CD4-positive, CD25-positive, alpha-beta regulatory T cell (primary cell): ENCODE measurements around the gene GRIK4. TPM values are rescaled to one million over a fixed set of nuclear protein-coding genes. Genes with fewer than 3 reads are reported as not detected.

Experiments used
- ATAC-seq, 2 donors: fragments of 150-1000 bp; cut with Tn5 transposase; one replicate each; pipeline ENCODE4 v1.10.0; 2021; ENCODE audit warnings: low read depth in 2 of 2, moderate number of reproducible peaks in 2 of 2, moderate library complexity in 1 of 2
- DNase-seq, 3 donors: peaks; one replicate each; pipeline versions ENCODE4 v3.0.0 to v3.0.0-alpha.2; 2012 to 2022; ENCODE audit warnings: mixed read lengths in 1 of 3
- H3K27ac ChIP-seq: one replicate; pipeline ENCODE4 v1.7.0; 2013; ENCODE audit warnings: mild to moderate bottlenecking, low read length; ENCODE audit not compliant: insufficient read depth, poor library complexity, severe bottlenecking
- H3K27me3 ChIP-seq: one replicate; pipeline ENCODE4 v1.7.0; 2013; ENCODE audit warnings: low read length; ENCODE audit not compliant: control insufficient read depth, insufficient read depth
- H3K36me3 ChIP-seq: one replicate; pipeline ENCODE4 v1.7.0; 2013; ENCODE audit warnings: mild to moderate bottlenecking, low read length, moderate library complexity; ENCODE audit not compliant: control insufficient read depth, insufficient read depth
- H3K4me1 ChIP-seq: 2 replicates; pipeline ENCODE4 v1.7.0; 2013; ENCODE audit warnings: mild to moderate bottlenecking, low read length; ENCODE audit not compliant: insufficient read depth, control insufficient read depth, poor library complexity, severe bottlenecking
- H3K4me3 ChIP-seq: one replicate; pipeline ENCODE4 v1.7.0; 2013; ENCODE audit warnings: low read depth, mild to moderate bottlenecking, low read length, moderate library complexity
- H3K9me3 ChIP-seq, 2 experiments: 1 replicate in 1 of 2; 2 replicates in 1 of 2; pipeline ENCODE4 v1.7.0; 2013; ENCODE audit warnings: low read length in 2 of 2, mild to moderate bottlenecking in 1 of 2, moderate library complexity in 1 of 2; ENCODE audit not compliant: control insufficient read depth in 2 of 2
- H3K27ac Mint-ChIP-seq, 3 donors: one replicate each; pipeline ENCODE4 v1.8.0; 2020 to 2022; ENCODE audit warnings: mild to moderate bottlenecking in 3 of 3, mixed read lengths in 3 of 3, moderate library complexity in 2 of 3
- H3K27me3 Mint-ChIP-seq: one replicate; pipeline ENCODE4 v1.8.0; 2022; ENCODE audit warnings: mild to moderate bottlenecking, mixed read lengths
- H3K36me3 Mint-ChIP-seq: one replicate; pipeline ENCODE4 v1.8.0; 2020; ENCODE audit warnings: mixed read lengths
- H3K4me1 Mint-ChIP-seq, 4 donors: one replicate each; pipeline ENCODE4 v1.8.0; 2020 to 2022; ENCODE audit warnings: mixed read lengths in 4 of 4, mild to moderate bottlenecking in 1 of 4
- H3K4me3 Mint-ChIP-seq, 4 donors: one replicate each; pipeline ENCODE4 v1.8.0; 2020 to 2022; ENCODE audit warnings: mild to moderate bottlenecking in 4 of 4, mixed read lengths in 4 of 4, moderate library complexity in 3 of 4
- H3K9me3 Mint-ChIP-seq, 7 donors: one replicate each; pipeline ENCODE4 v1.8.0; 2020 to 2022; ENCODE audit warnings: mixed read lengths in 7 of 7, mild to moderate bottlenecking in 3 of 7, moderate library complexity in 2 of 7
- polyA plus RNA-seq, 4 donors: library from polyadenylated mRNA; unstranded; fragments of 300-500 nt; fragmentation: Illumina TruSeq; gene quantifications; one replicate each; pipeline ENCODE4 v1.2.3, GENCODE V29; 2021
- total RNA-seq: library from RNA; stranded (reverse); gene quantifications from one replicate; pipeline ENCODE4 v1.2.3, GENCODE V29; 2022

Gene GRIK4
- total and polyA plus RNA-seq, 5 donors from 2014 or later: not detected

GRCh38 chr11:120805960-120806555 is 294.5 kb downstream of the GRIK4 start:
- H3K27ac Mint-ChIP-seq: no peak overlapping the region
- peaks cover 0 to 2% (median 0%) of the 10 kb centered on the region in 7 donors for H3K9me3 Mint-ChIP-seq
- no peaks in the 10 kb centered on the region for H3K27me3 Mint-ChIP-seq
- H3K36me3 Mint-ChIP-seq: no peaks in the 10 kb centered on the region
- H3K36me3 ChIP-seq: no peaks in the 10 kb centered on the region
- H3K4me1 Mint-ChIP-seq: no peaks in the 10 kb centered on the region
- H3K4me3 ChIP-seq: no peak overlapping the region
- no peaks in the 10 kb centered on the region for H3K4me1 ChIP-seq
- DNase-seq (no peak), ATAC-seq (no peak)
- no peak overlapping the region for H3K27ac ChIP-seq
- H3K27me3 ChIP-seq: no peaks in the 10 kb centered on the region
- no peaks in the 10 kb centered on the region for H3K9me3 ChIP-seq
- H3K4me3 Mint-ChIP-seq: no peak overlapping the region

- Histone ChIP-seq H3K36me3 (no peaks in the 10 kb centered on the region), H3K4me3 (no peak overlapping the region), H3K4me1 (no peaks in the 10 kb centered on the region), H3K27me3 (no peaks in the 10 kb centered on the region), H3K27ac (no peak overlapping the region), H3K9me3 (no peaks in the 10 kb centered on the region)
- H3K27me3 Mint-ChIP-seq: no peaks in the 10 kb centered on the region
- peaks cover 0 to 1% (median 0%) of the 10 kb centered on the region in 7 donors for H3K9me3 Mint-ChIP-seq
- no peak overlapping the region for H3K4me3 Mint-ChIP-seq
- no peak for ATAC-seq
- no peak for DNase-seq
- H3K36me3 Mint-ChIP-seq: no peaks in the 10 kb centered on the region
- H3K4me1 Mint-ChIP-seq: no peaks in the 10 kb centered on the region
- H3K27ac Mint-ChIP-seq: peak overlapping the region in 1 of 3 donors; percentile 7
These were observed 296.0 kb downstream of the GRIK4 start for GRCh38 chr11:120807414-120808150.

- Histone ChIP-seq H3K27ac (no peak overlapping the region), H3K36me3 (no peaks in the 10 kb centered on the region), H3K27me3 (no peaks in the 10 kb centered on the region), H3K4me3 (no peak overlapping the region), H3K4me1 (no peaks in the 10 kb centered on the region), H3K9me3 (no peaks in the 10 kb centered on the region)
- Mint-ChIP-seq H3K4me1 (no peaks in the 10 kb centered on the region), H3K27ac (no peak overlapping the region), H3K36me3 (no peaks in the 10 kb centered on the region), H3K9me3 (peaks cover 0 to 3% (median 0%) of the 10 kb centered on the region in 7 donors), H3K4me3 (no peak overlapping the region), H3K27me3 (no peaks in the 10 kb centered on the region)
- no peak for DNase-seq
- no peak for ATAC-seq
These were observed 297.1 kb downstream of the GRIK4 start for GRCh38 chr11:120808616-120809050.

GRCh38 chr11:120810251-120810650 is 298.7 kb downstream of the GRIK4 start:
- H3K27ac ChIP-seq: no peak overlapping the region
- H3K4me1 Mint-ChIP-seq: no peaks in the 10 kb centered on the region
- H3K27me3 ChIP-seq: no peaks in the 10 kb centered on the region
- DNase-seq: no peak
- H3K27me3 Mint-ChIP-seq: no peaks in the 10 kb centered on the region
- H3K36me3 ChIP-seq: no peaks in the 10 kb centered on the region
- H3K36me3 Mint-ChIP-seq: no peaks in the 10 kb centered on the region
- no peak overlapping the region for H3K4me3 ChIP-seq
- no peak overlapping the region for H3K27ac Mint-ChIP-seq
- no peak overlapping the region for H3K4me3 Mint-ChIP-seq
- ATAC-seq: no peak
- no peaks in the 10 kb centered on the region for H3K4me1 ChIP-seq
- no peaks in the 10 kb centered on the region for H3K9me3 ChIP-seq
- H3K9me3 Mint-ChIP-seq: peaks cover 0 to 3% (median 0%) of the 10 kb centered on the region in 7 donors

- H3K27me3 Mint-ChIP-seq: no peaks in the 10 kb centered on the region
- peaks cover 0 to 3% (median 0%) of the 10 kb centered on the region in 7 donors for H3K9me3 Mint-ChIP-seq
- H3K4me1 ChIP-seq: no peaks in the 10 kb centered on the region
- no peaks in the 10 kb centered on the region for H3K9me3 ChIP-seq
- DNase-seq: no peak
- no peak for ATAC-seq
- no peak overlapping the region for H3K27ac ChIP-seq
- no peaks in the 10 kb centered on the region for H3K27me3 ChIP-seq
- H3K27ac Mint-ChIP-seq: no peak overlapping the region
- H3K4me1 Mint-ChIP-seq: no peaks in the 10 kb centered on the region
- H3K4me3 ChIP-seq: no peak overlapping the region
- H3K36me3 Mint-ChIP-seq: no peaks in the 10 kb centered on the region
- no peak overlapping the region for H3K4me3 Mint-ChIP-seq
- no peaks in the 10 kb centered on the region for H3K36me3 ChIP-seq
These were observed 299.7 kb downstream of the GRIK4 start for GRCh38 chr11:120811199-120811598.

GRCh38 chr11:120811731-120812130 is 300.2 kb downstream of the GRIK4 start:
- no peaks in the 10 kb centered on the region for H3K36me3 ChIP-seq
- H3K27me3 Mint-ChIP-seq: no peaks in the 10 kb centered on the region
- no peaks in the 10 kb centered on the region for H3K9me3 ChIP-seq
- DNase-seq: no peak
- no peaks in the 10 kb centered on the region for H3K4me1 Mint-ChIP-seq
- H3K9me3 Mint-ChIP-seq: peaks cover 0 to 3% (median 0%) of the 10 kb centered on the region in 7 donors
- ATAC-seq: no peak
- no peak overlapping the region for H3K27ac ChIP-seq
- H3K4me3 Mint-ChIP-seq: no peak overlapping the region
- no peak overlapping the region for H3K27ac Mint-ChIP-seq
- H3K27me3 ChIP-seq: no peaks in the 10 kb centered on the region
- no peaks in the 10 kb centered on the region for H3K4me1 ChIP-seq
- no peaks in the 10 kb centered on the region for H3K36me3 Mint-ChIP-seq
- no peak overlapping the region for H3K4me3 ChIP-seq

- H3K36me3 ChIP-seq: no peaks in the 10 kb centered on the region
- Mint-ChIP-seq H3K4me1 (no peaks in the 10 kb centered on the region), H3K27me3 (peaks cover 4% of the 10 kb centered on the region)
These were observed 303.2 kb downstream of the GRIK4 start for GRCh38 chr11:120814531-120815318.

More at GRCh38 chr11:120814531-120815318, 303.2 kb downstream of the GRIK4 start:
- no peaks in the 10 kb centered on the region for H3K36me3 Mint-ChIP-seq
- no peak overlapping the region for H3K4me3 Mint-ChIP-seq
- H3K4me3 ChIP-seq: no peak overlapping the region
- no peak overlapping the region for H3K27ac ChIP-seq
- ATAC-seq (no peak), DNase-seq (no peak)
- H3K9me3 ChIP-seq: no peaks in the 10 kb centered on the region
- H3K4me1 ChIP-seq: no peaks in the 10 kb centered on the region
- no peak overlapping the region for H3K27ac Mint-ChIP-seq
- peaks cover 0 to 3% (median 0%) of the 10 kb centered on the region in 7 donors for H3K9me3 Mint-ChIP-seq
- no peaks in the 10 kb centered on the region for H3K27me3 ChIP-seq
